ENCODE results near the gene TMEM108.

GRCh38 chr3:133428552-133428951 lies 390.4 kb downstream of the TMEM108 start:
- TF ChIP-seq CTCF (IDR thresholded peaks at IDR 0.05) (no peak), POLR2A (IDR thresholded peaks at IDR 0.05) (no peak)
